Activated CD8-positive, alpha-beta T cell treated with anti-CD3 and anti-CD28 coated beads, Interleukin-2, amount 10 ng/mL, durations not matched to agents 7 days and 5 days (primary cell): ENCODE data around the gene CENPQ. TPM values are rescaled to one million over a fixed set of nuclear protein-coding genes. Genes with fewer than 3 reads are reported as not detected.

ENCODE experiments used
- ATAC-seq: fragments of 150-1000 bp; cut with Tn5 transposase; one replicate; pipeline ENCODE4 v1.10.0; 2021; ENCODE audit warnings: moderate library complexity
- CTCF ChIA-PET: fragments of 350-600 bp; sonication (Branson Sonifier 250); formaldehyde crosslinking; loops from one replicate; lab custom pipeline; 2021; ENCODE audit warnings: antibody characterized with exemption; lab: Charles Lee
- POLR2A ChIA-PET: fragments of 350-600 bp; sonication (Branson Sonifier 250); formaldehyde crosslinking; loops from one replicate; lab custom pipeline; 2021; ENCODE audit warnings: antibody characterized with exemption; lab: Charles Lee
- DNase-seq: peaks from one replicate; pipeline ENCODE4 v3.0.0-alpha.2; 2020
- H3K27ac Mint-ChIP-seq: one replicate; pipeline ENCODE4 v1.8.0; 2021; ENCODE audit warnings: mild to moderate bottlenecking, mixed read lengths
- H3K27me3 Mint-ChIP-seq: one replicate; pipeline ENCODE4 v1.8.0; 2021; ENCODE audit warnings: low read depth, mixed read lengths
- H3K36me3 Mint-ChIP-seq: one replicate; pipeline ENCODE4 v1.8.0; 2021; ENCODE audit warnings: low read depth, mixed read lengths
- H3K4me1 Mint-ChIP-seq: one replicate; pipeline ENCODE4 v1.8.0; 2021; ENCODE audit warnings: low read depth, mixed read lengths
- H3K4me3 Mint-ChIP-seq: one replicate; pipeline ENCODE4 v1.8.0; 2021; ENCODE audit warnings: mild to moderate bottlenecking, mixed read lengths
- H3K9me3 Mint-ChIP-seq: one replicate; pipeline ENCODE4 v1.8.0; 2022; ENCODE audit warnings: mixed read lengths; ENCODE audit not compliant: insufficient read depth
- total RNA-seq, 2 experiments: library from RNA; stranded (reverse); gene quantifications; one replicate each; pipeline ENCODE4 v1.2.3, GENCODE V29; 2021

CENPQ gene
- total RNA-seq, 2 experiments from 2014 or later: 18.2 to 18.9 TPM

GRCh38 chr6:49506569-49507111 lies 43.5 kb downstream of the CENPQ start:
- ChIA-PET CTCF (no interaction called here), POLR2A (no interaction called here)
- Mint-ChIP-seq H3K9me3 (no peaks in the 10 kb centered on the region), H3K4me1 (no peaks in the 10 kb centered on the region), H3K36me3 (no peaks in the 10 kb centered on the region), H3K4me3 (no peak overlapping the region), H3K27ac (no peak overlapping the region), H3K27me3 (peaks cover 3% of the 10 kb centered on the region)
- ATAC-seq: no peak
- DNase-seq: no peak

DNA sequence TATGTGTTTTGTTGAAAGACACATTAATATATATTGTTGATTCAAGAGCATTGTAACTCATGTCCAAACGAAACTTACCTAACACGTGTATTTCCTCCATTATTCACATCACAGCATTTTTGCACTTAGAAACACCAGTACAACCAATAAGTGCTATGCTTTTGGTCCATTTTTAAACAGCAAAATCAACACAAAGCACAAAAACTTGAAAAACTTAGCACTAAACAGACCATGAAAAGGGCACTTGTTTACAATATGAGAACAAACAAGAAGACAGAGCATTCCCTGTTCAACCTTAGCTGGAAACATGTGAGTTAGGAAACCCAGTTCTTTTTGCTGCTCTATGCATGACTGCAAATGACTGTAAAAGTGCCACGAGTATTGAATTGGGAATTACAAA lies 46.2 kb downstream of the CENPQ start:
- peaks cover 10% of the 10 kb centered on the region for H3K27me3 Mint-ChIP-seq
- H3K36me3 Mint-ChIP-seq: no peaks in the 10 kb centered on the region
- no peak overlapping the region for H3K27ac Mint-ChIP-seq
- no peaks in the 10 kb centered on the region for H3K4me1 Mint-ChIP-seq
- no peak for DNase-seq
- ChIA-PET CTCF (no interaction called here), POLR2A (no interaction called here)
- H3K4me3 Mint-ChIP-seq: no peak overlapping the region
- ATAC-seq: no peak
- H3K9me3 Mint-ChIP-seq: no peaks in the 10 kb centered on the region

DNA sequence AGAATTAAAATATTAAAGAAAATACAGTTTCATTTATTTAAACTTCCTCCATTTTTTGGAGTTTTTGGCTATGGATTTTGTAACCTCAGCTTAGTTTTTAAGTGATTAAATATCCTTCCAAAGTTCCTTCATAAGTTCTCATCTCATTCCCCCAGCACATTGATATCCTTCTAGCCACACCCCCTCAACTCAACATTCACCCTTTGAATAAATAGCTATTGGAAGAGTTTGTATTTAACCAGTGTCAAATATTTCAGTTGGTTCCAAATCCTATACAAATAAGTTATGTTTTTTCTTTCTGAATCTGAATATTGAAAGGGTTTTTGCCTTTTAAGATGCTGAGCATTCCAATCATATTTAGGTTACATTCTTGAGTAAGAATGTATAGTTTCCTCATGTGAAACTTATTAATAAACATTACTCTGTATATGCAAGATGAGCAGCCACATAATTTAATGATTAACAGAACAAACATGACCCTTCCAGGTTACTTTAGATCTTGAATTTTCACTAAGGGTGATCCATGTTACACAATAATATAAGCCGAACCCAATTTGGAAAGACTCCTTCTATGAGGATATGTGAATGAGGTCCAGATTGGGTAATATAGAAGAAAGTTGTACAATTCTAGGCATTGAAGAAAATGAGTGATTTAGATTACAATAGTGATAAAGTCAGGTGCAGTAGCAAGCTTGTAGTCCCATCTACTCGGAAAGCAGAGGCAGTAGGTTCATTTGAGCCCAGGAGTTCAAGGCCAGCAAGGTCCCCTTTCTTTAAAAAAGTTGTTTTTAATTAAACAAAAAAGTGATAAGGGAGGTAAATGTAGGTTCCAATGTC lies 50.2 kb downstream of the CENPQ start:
- CTCF ChIA-PET: no interaction called here
- no peaks in the 10 kb centered on the region for H3K36me3 Mint-ChIP-seq
- ATAC-seq (no peak), DNase-seq (no peak)
- H3K9me3 Mint-ChIP-seq: no peaks in the 10 kb centered on the region
- no peaks in the 10 kb centered on the region for H3K4me1 Mint-ChIP-seq
- POLR2A ChIA-PET: no interaction called here
- H3K27ac Mint-ChIP-seq: no peak overlapping the region
- no peak overlapping the region for H3K4me3 Mint-ChIP-seq
- peaks cover 7% of the 10 kb centered on the region for H3K27me3 Mint-ChIP-seq

GRCh38 chr6:49514571-49515484 lies 51.7 kb downstream of the CENPQ start:
- DNase-seq (no peak), ATAC-seq (no peak)
- ChIA-PET POLR2A (no interaction called here), CTCF (no interaction called here)
- Mint-ChIP-seq H3K27me3 (peaks cover 7% of the 10 kb centered on the region), H3K36me3 (no peaks in the 10 kb centered on the region), H3K4me1 (no peaks in the 10 kb centered on the region), H3K27ac (no peak overlapping the region), H3K9me3 (no peaks in the 10 kb centered on the region), H3K4me3 (no peak overlapping the region)

DNA sequence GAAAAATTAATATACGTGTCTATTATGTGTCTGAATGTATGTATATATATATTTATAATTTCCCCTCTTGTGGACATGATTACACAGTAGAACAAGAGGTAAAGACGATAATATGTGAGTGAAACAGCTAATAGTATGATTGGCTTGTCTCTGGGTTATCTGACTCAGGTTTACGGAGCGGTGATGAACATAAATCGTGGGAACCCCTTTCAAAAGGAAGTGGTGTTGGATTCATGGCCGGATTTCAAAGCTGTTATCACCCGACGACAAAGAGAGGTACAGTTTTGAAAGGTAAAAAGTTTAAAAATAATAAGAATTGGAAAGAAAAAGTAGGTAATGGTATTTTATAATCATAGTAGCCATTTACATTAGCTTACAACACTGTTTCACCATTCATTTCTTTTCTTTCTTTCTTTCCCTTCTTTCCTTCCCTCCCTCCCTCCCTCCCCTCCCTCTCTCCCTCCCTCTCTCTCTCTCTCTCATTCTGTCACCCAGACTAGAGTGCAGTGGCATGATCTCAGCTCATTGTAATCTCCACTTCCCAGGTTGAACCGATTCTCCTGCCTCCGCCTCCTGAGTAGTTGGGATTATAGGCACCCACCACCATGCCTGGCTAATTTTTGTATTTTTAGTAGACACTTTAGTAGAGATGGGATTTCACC lies 52.4 kb downstream of the CENPQ start:
- Mint-ChIP-seq H3K36me3 (no peaks in the 10 kb centered on the region), H3K27me3 (peaks cover 7% of the 10 kb centered on the region), H3K4me1 (no peaks in the 10 kb centered on the region), H3K9me3 (no peaks in the 10 kb centered on the region), H3K27ac (no peak overlapping the region), H3K4me3 (no peak overlapping the region)
- POLR2A ChIA-PET: no interaction called here
- CTCF ChIA-PET: interaction anchor here (1.0 kb wide), 1 partner anchor 16 kb away, joined by 3 read pairs; no protein-coding TSS in a partner anchor
- ATAC-seq (no peak), DNase-seq (no peak)

- H3K36me3 Mint-ChIP-seq: no peaks in the 10 kb centered on the region
- ATAC-seq: no peak
- CTCF ChIA-PET: interaction anchor here (1.0 kb wide), 1 partner anchor 15 kb away, joined by 3 read pairs; no protein-coding TSS in a partner anchor
- POLR2A ChIA-PET: no interaction called here
- no peaks in the 10 kb centered on the region for H3K4me1 Mint-ChIP-seq
- DNase-seq: no peak
- no peak overlapping the region for H3K27ac Mint-ChIP-seq
- H3K4me3 Mint-ChIP-seq: no peak overlapping the region
- H3K27me3 Mint-ChIP-seq: peaks cover 7% of the 10 kb centered on the region
- no peaks in the 10 kb centered on the region for H3K9me3 Mint-ChIP-seq
These were observed 53.0 kb downstream of the CENPQ start for GRCh38 chr6:49516147-49516505.

DNA sequence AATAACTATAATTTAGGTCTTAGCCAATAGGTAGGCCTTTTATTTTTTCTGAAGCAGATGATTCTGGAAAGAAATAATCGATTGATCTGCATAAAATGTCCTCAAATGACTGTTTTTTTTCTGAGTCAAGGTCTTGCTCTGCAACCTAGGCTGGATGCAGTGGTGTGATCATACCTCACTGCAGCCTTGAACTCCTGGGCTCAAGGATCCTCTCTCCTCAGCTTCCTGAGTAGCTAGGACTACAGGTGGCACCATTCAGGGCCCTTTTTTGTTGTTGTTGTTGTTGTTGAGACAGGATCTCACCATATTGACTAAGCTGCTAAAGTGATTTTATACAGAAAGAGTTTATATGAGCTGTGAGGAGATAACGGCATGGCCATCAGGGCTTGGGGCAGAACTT lies 54.7 kb downstream of the CENPQ start:
- peaks cover 9% of the 10 kb centered on the region for H3K27me3 Mint-ChIP-seq
- no peak overlapping the region for H3K27ac Mint-ChIP-seq
- CTCF ChIA-PET: no interaction called here
- H3K36me3 Mint-ChIP-seq: no peaks in the 10 kb centered on the region
- ATAC-seq (no peak), DNase-seq (no peak)
- no peaks in the 10 kb centered on the region for H3K9me3 Mint-ChIP-seq
- POLR2A ChIA-PET: no interaction called here
- H3K4me3 Mint-ChIP-seq: no peak overlapping the region
- H3K4me1 Mint-ChIP-seq: no peaks in the 10 kb centered on the region

DNA sequence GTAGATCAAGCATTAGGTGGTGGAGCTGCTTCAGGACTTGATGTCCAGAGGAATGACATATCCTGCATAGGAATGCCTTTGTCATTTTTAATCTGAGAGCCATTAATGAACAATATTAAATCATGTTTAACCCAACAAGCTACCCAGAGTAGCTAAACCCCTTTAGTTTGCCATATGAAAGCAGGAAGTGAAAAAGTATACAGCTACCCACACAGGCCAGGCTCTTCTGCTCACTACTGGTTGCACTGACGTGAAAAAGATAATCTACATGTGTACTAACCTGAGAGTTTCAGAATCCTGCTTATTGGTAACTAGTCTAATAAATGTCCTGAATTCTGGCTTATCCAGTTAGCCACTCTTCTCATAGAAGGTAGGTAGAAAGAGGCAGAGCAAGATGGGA lies 56.5 kb downstream of the CENPQ start:
- CTCF ChIA-PET: no interaction called here
- no peaks in the 10 kb centered on the region for H3K9me3 Mint-ChIP-seq

GRCh38 chr6:49522710-49523593 lies 59.8 kb downstream of the CENPQ start:
- peaks cover 2% of the 10 kb centered on the region for H3K27me3 Mint-ChIP-seq
- H3K27ac Mint-ChIP-seq: no peak overlapping the region
- ChIA-PET CTCF (interaction anchor here (0.9 to 1.9 kb wide), 2 partner anchors 9 to 85 kb away, joined by 3 to 5 read pairs; no protein-coding TSS in a partner anchor), POLR2A (no interaction called here)
- H3K4me1 Mint-ChIP-seq: no peaks in the 10 kb centered on the region
- DNase-seq: no peak
- no peaks in the 10 kb centered on the region for H3K36me3 Mint-ChIP-seq
- no peak for ATAC-seq
- H3K9me3 Mint-ChIP-seq: no peaks in the 10 kb centered on the region
- no peak overlapping the region for H3K4me3 Mint-ChIP-seq

More for the DNA sequence above, 56.5 kb downstream of the CENPQ start:
- DNase-seq (no peak), ATAC-seq (no peak)
- no peak overlapping the region for H3K27ac Mint-ChIP-seq
- H3K4me3 Mint-ChIP-seq: no peak overlapping the region
- H3K4me1 Mint-ChIP-seq: no peaks in the 10 kb centered on the region
- POLR2A ChIA-PET: no interaction called here
- H3K27me3 Mint-ChIP-seq: peaks cover 2% of the 10 kb centered on the region
- no peaks in the 10 kb centered on the region for H3K36me3 Mint-ChIP-seq

DNA sequence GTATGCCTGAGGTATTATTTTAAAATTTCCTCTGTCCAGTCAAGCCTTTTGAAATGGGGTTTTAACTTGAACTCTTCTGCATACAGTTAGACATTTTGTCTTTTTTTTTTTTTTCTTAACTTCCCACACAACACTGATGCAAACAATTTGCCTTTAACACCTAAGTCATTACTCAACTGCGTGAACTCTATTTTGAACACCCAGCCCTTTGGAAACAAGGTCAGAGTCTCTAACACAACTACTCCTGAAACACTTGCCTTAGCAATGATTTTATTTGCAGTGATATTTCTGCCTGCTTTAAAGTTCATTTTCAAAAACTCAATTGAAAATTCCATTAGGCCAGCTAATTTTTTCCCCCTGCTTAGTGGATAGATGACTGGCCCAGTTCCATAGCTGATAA lies 60.7 kb downstream of the CENPQ start:
- CTCF ChIA-PET: interaction anchor here (0.9 to 1.9 kb wide), 2 partner anchors 8 to 84 kb away, joined by 3 to 5 read pairs; no protein-coding TSS in a partner anchor
- no peaks in the 10 kb centered on the region for H3K36me3 Mint-ChIP-seq
- POLR2A ChIA-PET: no interaction called here
- H3K4me3 Mint-ChIP-seq: no peak overlapping the region
- DNase-seq (no peak), ATAC-seq (no peak)
- no peaks in the 10 kb centered on the region for H3K4me1 Mint-ChIP-seq
- H3K27ac Mint-ChIP-seq: no peak overlapping the region
- peaks cover 5% of the 10 kb centered on the region for H3K27me3 Mint-ChIP-seq
- no peaks in the 10 kb centered on the region for H3K9me3 Mint-ChIP-seq

DNA sequence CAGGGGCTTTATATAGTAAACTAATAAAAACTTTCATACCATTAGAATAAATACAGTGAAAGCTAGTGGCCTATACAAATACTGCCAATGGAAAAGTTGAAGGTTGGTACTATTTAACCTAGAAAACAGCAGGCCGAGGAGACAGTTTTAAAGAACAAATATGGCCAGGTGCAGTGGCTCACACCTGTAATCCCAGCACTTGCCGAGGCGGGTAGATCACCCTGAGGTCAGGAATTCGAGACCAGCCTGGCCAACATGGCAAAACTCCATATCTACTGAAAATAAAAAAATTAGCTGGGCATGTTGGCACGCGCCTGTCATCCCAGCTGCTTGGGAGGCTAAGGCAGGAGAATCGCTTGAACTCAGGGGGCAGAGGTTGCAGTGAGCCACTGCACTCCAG lies 61.4 kb downstream of the CENPQ start:
- DNase-seq: no peak
- peaks cover 5% of the 10 kb centered on the region for H3K27me3 Mint-ChIP-seq
- no peaks in the 10 kb centered on the region for H3K4me1 Mint-ChIP-seq
- H3K4me3 Mint-ChIP-seq: no peak overlapping the region
- H3K27ac Mint-ChIP-seq: no peak overlapping the region
- ChIA-PET POLR2A (no interaction called here), CTCF (interaction anchor here (1.9 kb wide), 1 partner anchor 7 kb away, joined by 5 read pairs; no protein-coding TSS in a partner anchor)
- H3K9me3 Mint-ChIP-seq: no peaks in the 10 kb centered on the region
- H3K36me3 Mint-ChIP-seq: no peaks in the 10 kb centered on the region
- ATAC-seq: no peak
